GM19395 (cell line): ENCODE data around the gene ACSL5.

ENCODE experiments used
- ATAC-seq: cut with Tn5 transposase; IDR thresholded peaks from one replicate; pipeline ENCODE4 v1.9.1; 2021; ENCODE audit warnings: mild to moderate bottlenecking, moderate library complexity; ENCODE audit not compliant: unreplicated experiment

Gene ACSL5, protein sequence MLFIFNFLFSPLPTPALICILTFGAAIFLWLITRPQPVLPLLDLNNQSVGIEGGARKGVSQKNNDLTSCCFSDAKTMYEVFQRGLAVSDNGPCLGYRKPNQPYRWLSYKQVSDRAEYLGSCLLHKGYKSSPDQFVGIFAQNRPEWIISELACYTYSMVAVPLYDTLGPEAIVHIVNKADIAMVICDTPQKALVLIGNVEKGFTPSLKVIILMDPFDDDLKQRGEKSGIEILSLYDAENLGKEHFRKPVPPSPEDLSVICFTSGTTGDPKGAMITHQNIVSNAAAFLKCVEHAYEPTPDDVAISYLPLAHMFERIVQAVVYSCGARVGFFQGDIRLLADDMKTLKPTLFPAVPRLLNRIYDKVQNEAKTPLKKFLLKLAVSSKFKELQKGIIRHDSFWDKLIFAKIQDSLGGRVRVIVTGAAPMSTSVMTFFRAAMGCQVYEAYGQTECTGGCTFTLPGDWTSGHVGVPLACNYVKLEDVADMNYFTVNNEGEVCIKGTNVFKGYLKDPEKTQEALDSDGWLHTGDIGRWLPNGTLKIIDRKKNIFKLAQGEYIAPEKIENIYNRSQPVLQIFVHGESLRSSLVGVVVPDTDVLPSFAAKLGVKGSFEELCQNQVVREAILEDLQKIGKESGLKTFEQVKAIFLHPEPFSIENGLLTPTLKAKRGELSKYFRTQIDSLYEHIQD

DNA sequence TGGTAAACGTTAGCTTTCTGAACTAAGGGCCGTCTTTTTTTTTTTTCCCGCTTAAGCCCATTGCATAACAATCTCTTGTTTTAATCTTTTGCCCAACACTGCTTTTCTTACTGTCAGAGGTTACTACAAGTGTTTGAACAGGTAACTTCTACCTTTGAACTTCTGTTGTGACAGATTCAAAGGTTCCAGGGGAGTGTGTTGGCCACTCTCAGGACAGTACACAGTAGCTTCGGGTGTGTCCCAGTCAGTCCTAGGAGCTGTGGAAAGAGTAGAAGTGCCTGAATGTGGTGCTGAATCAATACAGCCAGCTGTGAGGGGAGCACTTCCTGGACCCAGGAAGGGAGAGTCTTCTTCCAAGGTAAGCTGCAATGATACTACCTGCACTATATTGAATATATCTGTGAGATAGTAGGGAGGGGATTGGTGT, at the start of gene ACSL5:
Gene ACSL5 (plus strand): TSS at position 205 of the 427 bp plus-strand sequence. CDS start 20,831 bp downstream, outside the sequence.
- ATAC-seq, result no peak

DNA sequence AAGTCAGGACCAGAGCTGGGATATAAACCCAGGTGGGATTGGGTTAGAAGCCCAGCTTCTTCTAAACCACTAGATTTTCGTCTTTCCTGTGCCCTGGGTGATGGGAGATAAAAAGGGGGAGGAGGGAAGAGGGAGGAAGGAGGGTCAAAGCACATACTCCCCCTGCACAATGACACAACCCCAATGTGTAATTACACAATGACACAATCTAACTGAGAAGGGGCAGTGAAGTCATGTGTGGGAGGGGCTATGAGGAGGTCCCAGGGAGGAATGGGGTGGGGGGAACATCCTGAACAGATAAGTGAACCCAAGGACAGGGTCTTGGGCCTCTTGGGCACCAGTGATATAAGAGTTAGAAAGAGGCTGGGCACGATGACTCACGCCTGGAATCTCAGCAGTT, 46.2 kb upstream of the ACSL5 start:
- ATAC-seq, result no peak

DNA sequence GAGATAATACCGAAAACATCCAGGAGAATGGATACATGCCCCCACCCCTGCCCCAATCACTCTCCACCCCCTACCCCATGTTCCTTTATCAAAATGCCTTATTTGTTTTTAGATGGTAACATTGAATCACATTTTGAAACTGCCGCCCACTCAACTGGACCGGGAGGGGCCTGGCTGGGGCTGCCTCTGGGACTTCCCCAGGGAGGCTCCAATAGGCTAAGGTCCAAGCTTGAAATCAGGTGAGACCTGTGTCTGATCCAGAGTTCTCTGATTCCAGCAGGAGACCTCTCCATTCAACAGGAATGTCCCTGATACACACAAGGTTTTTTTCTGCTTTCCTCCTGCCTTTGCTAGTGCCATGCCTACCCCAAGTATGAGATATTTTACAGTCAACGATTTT, 43.8 kb upstream of the ACSL5 start:
- ATAC-seq, result no peak

DNA sequence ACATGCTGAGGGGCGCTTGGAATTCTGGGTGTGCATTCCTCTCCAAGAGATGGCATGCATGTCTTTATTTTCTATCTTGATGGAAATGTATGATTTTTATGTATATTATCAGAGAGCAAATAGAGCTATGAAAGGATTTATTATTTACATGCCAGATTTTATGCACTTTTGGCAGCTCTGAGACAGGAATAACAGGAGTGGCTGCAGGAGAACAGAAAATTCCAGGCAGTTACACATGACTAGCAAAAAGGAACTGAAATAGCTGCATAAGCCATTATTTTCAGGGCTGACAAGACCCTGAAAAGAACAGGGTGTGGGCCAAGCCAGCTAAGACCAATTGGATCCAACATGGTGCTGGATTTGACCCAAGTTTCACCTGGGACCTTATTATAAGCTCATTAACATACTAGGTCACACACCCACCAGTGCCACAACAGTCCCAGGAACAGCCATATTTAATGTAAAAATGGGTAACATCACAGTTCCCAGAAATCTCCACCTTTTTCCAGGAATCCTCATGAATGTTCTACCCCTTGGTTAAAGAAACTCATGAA, 43.2 kb upstream of the ACSL5 start:
- no peak for ATAC-seq

DNA sequence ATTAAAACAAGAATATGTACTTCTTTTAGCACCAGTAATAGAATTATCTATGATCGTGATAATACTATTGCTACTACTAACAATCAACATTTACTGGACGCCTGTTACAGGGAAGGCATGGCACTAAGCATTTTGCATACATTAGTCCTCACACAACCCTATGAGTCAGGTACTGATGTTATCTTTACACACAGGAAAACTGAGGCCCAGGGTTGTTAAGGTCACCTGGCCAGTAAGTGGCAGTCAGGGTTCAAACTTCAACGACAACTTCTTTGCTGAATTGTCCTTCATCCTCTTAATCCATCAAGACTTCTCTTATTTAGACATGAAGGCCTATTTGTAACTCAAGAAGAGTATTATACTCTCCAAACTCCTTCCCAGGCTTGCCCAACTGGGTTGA, 41.9 kb upstream of the ACSL5 start:
- no peak for ATAC-seq

DNA sequence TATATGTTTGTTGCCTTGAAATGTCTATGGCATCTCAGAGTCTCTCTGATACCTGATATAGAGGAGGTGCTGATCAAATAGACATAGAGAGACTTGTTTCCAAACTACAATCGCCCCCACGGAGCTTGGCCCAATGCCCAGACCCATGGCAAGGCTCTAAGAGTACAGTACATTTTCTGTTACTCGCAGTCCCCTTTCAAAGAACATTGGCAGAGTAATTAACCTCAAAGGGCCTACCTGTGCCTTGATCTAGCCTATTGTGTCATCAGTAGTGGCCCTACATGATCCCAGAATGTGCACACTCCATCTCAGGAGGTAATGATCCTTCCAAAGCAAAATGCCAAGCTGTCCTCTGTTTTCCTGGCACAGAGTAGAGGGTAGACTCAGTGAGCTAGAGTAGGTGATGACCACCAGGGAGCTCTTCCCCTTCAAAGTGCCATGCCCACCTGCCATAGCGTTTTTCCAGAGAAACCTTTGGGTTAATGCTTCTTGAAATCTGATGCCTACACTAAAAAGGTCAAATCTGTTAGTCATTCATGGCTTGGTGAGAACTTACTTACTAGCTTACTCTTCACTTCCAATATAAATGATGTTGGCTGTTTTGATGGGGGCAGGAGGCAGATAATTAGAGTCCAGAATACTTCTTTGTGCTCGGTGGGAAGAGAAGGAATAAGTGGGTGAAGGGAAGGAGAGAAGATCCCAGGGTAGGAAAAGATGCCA, 41.2 kb upstream of the ACSL5 start:
- ATAC-seq, result no peak

DNA sequence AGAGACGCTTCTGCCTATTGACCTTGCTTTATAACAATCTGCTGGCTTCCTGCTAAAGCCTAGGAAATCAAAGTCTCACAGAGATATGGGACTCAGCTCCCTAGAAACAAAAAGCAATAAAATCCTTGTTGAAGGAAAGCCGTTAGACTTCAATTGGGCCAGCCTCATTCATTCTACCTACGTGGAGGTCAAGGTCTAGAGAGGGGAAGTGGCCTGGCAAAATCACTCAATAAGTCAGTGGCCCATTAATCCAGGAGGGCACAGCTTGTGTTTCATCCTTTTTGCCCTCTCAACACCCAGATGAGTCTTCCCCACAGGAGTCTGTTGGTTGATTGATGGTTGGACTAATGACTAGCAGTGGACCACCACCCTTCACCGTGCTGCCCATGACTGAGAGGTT, 40.5 kb upstream of the ACSL5 start:
- ATAC-seq, result no peak

DNA sequence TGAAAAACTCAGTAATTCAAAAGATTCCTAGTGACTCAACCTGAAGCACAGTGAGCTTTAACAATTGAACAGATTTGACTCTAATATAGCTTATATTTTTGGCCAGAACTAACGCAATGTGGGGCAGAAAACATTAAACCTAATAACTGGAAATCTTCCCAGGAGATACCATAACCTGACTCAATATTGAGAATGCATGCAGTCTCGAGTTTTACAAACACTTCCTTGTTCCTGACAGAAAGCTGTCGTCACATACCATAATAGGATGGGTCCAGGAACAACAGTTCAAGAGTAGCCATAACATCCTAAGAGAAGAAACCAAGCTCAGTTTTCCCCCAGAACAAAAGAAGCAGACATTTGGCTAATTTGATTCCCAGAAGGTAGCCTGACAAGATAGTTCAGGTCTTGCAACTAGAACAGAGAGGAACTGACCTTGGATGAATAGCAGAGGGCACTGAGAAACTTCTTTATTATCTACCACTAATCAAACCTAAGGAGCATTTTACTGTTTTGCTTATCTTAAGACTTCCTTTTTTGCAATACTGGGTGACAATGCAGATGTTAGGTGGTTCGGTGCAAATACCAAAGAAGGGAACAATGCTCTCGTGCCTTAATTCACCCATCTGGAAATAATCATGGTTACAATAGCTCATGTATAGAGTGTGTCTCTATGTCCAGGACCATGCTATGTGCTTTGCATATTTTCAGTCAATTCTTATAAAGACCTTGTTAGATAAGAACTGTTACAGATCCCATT, 38.6 kb upstream of the ACSL5 start:
- no peak for ATAC-seq

DNA sequence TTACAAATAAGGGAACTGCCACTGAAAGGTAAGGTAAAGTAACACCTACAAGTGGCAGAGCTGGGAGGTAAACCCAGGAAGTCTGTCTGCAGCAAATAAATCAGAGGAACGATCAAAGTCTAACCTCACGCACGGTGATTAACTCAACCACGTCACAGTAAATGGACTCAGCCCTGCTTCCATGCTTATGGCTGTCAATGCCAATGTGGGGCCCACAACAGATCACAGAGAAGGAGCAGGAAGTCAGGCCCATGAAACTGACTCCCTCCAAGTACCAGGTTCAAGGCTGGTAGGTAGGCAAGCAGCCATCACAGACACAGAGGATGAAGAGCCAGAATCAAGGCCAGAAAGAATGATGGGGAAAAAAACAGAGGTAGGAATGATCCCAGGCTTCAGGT, 38.0 kb upstream of the ACSL5 start:
- no peak for ATAC-seq

DNA sequence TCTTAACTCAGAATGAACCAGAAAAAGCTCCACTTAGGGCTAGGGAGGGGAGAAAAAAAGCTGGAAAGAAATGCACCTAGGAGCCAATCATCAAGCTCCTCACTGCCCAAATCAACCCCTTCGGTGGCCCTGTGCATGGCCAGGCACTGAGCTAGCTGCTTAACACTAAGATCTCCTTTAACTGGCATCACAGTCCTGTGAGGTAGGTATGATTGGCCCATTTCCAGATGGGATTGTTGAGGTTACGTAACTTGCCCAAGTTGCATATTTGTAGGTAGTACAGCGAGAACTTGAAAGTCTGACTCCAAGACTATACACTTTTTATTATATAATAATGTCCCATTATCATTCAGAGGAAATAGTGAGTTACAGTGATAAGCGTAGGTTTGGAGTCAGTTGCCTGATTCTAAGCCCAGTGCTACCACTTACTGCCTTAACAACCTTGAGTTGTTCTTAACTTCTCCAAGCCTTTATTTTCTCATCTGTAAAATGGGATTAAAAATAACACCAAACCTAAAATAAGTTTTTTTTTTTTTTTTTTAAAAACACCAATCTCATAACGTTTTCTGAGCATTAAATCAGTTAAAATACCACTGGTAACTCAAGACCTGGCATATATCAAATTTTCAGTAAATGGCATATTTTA, 37.2 kb upstream of the ACSL5 start:
- ATAC-seq, result no peak

DNA sequence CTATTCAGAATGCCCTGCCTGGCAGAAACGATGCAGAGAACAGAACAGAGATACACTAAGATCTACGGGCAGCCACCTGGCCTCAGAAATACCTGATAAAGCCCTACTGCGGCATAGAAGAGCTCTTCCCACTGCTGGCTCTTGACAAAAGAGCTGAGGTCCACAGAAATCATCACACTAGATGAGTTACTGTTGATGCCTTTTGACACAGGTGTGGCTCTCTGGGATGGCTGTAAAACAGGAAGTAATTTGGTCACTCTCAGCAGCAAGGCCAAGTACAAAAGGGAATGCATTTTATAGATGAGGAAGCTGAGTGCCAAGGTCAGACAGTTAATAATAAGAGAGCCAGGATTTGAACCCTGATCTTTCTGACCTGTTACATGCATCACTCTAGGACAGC, 35.0 kb upstream of the ACSL5 start:
- no peak for ATAC-seq

DNA sequence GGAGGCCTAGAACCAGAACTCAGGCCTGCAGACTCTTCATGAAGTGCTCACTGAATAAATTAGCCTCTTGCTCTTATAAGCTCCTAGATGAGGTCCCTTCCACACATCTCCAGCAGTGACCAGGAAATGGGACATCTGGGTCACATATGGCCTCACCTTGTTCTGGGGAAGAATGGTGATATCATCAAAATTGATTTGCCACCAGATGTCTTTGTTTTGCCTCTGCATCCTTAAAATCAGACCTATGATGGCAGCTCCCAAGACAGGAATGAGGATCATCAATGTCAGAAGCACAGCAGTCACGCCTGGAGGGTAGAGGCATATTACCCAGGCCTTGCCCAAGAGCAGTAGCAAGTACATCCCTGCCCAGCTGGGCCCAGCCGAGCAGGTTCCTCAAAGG, 33.3 kb upstream of the ACSL5 start:
- no peak for ATAC-seq

DNA sequence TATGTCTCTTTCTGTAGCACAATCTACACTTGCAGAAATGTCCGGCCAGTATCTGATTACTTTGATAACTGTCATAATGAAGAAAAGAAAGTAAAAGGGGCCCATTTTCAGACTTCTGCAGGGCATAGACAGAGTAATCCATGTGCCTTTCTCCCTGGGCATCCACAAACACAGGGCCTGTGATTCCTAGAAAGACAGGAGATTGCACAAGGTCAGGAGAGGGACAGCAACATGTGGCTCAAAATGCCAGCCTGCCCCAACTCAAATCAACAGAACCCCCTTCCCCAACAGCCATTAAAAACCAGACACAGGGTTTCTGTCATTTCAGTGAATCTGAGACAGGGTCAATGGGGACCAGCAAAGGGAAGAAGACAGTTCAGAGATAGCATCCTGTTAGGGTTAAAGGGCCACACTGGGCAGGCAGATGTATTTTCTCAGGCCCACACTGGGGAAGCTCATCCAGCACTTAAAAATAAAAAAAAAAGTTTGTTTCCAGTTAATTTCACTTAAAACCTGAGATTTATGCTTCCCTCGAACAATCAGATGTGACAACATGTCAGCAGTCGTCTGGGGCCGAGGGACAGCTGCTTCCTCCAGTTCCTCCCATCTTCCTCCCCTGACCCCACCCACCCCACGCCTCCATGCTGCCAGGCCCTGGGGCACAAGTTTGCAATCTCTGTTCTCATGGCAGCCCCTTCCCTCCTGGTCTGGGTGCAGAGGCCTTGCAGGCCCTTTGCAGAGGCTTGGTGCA, 30.7 kb upstream of the ACSL5 start:
- ATAC-seq, result no peak

DNA sequence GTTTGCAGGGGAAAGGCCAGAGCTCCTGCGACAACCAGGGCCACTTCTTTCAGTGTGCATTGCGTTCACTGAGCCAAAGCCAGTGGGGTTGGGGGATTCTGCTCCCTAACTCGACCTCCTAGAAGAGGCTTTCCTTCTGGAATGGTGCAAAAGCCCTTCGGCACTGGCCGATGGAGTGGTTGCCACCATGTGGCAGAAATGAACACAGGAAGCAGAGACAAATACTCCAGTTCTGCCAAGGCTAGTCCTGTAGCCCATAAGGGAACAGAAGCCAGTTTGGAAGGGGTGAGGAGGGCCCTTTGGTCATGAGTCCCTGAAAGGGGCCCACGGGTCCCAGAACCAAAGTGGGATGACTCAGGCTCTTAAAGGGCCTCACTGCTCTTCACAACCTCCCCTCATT, 29.7 kb upstream of the ACSL5 start:
- no peak for ATAC-seq

DNA sequence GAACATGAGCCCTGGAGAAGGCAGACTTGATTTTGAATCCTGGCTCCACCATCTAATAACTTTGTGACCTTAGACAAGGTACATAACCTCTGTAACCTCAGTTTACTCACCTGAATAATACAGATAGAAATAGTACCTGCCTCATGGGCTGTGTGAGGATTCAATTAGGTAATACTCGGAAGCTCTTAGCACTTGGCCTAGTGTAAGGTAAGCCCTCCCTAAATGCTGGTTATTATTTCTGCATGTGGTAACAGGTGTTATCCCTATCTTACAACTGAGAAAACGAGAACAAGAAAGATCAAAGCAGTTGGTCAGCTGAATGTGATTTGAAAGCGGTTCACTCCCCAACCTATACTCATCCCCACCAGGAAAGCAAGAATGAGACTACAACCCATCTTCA, 28.7 kb upstream of the ACSL5 start:
- ATAC-seq, result no peak

DNA sequence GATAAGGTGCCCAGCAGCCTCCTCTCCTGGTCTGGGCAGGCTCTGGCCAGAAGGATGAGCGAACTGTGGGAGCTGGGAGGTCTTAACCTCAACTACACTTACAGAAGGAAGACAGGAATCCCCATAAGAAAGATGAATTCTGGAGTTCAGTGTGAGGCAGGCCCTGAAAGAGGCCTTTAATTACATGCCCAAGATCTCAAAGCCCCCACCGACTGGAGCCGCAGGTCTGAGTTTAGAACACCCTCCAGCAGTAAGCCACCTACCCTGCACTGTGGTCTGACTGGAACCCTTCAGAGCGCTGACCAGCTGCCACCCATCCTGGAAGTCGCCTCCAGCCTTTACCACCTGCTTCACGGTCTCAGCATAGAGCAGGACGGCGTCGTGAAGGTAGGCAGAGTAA, 28.2 kb upstream of the ACSL5 start:
- no peak for ATAC-seq

DNA sequence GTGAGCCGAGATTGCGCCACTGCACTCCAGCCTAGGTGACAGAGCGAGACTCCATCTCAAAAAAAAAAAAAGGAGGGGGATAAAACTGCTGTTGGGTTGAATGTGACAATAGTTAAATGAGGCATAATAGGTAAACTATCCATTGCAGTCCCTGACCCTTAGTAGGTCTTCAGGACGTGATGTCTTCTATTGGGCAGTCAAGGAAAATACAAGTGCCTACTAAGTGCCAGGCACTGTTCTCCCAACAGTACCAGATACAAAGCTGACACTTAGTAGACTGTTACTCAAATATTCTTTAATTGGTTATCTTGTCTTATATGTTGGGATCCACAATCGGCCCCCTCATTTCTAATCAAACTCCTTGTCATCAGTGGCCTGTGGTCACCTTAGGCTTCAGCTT, 27.1 kb upstream of the ACSL5 start:
- ATAC-seq, result no peak

DNA sequence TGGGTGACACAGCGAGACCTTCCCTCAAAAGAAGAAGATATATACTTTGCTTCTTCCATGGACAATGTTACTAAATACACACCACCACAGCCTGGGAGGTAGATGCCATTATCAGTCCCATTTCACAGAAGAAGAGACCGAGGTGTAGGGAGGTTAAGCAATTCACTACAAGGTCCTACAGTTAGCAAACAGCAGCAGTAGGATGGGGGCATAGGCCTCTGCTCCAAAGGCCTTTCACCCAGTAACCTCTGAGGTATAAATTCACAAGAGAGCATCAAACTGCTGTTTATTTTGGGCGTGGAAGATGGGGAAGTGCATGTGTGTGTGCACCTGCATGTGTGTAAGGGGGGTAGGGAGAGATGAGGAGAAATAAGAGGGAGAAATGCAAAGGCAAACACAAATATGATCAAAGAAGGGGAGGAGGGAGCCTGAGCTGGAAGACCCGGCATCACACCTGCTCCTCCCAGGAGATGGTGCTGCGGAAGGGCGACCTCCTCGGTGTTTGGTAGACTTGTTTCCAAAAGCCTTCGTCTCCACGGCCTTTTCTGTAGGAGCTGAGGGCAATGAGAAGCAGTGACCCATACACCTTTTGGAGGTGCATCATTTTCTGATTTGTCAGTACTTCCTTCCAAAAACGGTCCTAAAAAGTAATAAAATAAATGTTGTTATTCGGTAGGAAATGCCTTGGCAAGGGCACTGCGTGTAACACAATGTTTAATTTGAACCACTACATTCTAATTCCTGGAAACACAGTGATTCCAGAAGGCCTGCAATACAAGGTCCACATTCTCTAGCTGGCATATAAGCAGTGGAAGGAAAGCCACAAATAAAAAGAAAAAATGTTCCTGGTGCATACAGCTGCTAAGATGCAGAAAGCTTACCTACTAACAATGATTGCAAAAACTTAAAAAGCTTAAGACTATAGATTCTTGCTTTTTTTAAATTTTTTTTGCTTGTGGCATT, 25.9 kb upstream of the ACSL5 start:
- no peak for ATAC-seq
